WERI-Rb-1 (cell line): ENCODE data around the gene FAM83C.

Experiments used
- DNase-seq: peaks from one replicate; pipeline ENCODE4 v3.0.0-alpha.2; 2020
- H3K27ac ChIP-seq: fragments of 250-450 bp; sonication (Bioruptor Pico); 2 replicates; pipeline ENCODE4 v1.5.1; 2020; ENCODE audit warnings: mild to moderate bottlenecking, moderate library complexity
- H3K27me3 ChIP-seq: fragments of 250-450 bp; sonication (Bioruptor Pico); 2 replicates; pipeline ENCODE4 v1.5.1; 2021; ENCODE audit warnings: mild to moderate bottlenecking, low read depth, moderate library complexity; ENCODE audit not compliant: insufficient read depth, severe bottlenecking
- H3K36me3 ChIP-seq: fragments of 250-450 bp; sonication (Bioruptor Pico); 2 replicates; pipeline ENCODE4 v1.5.1; 2020; ENCODE audit warnings: mild to moderate bottlenecking, moderate library complexity
- H3K4me3 ChIP-seq: 2 replicates; pipeline ENCODE4 v1.5.1; 2011; ENCODE audit warnings: low read depth, mild to moderate bottlenecking, control low read depth, low read length
- H3K9me3 ChIP-seq: fragments of 250-450 bp; sonication (Bioruptor Pico); 2 replicates; pipeline ENCODE4 v1.5.1; 2021; ENCODE audit warnings: mild to moderate bottlenecking, moderate library complexity; ENCODE audit not compliant: severe bottlenecking
- TF ChIP-seq, protein P1 (sequence below): IDR thresholded peaks from 2 replicates; pipeline ENCODE4 v1.5.1; 2011; ENCODE audit warnings: low read depth, mild to moderate bottlenecking, control low read depth, inconsistent platforms, low read length

Gene FAM83C

GRCh38 chr20:35328095-35328685 lies 36.0 kb upstream of the FAM83C start:
- TF ChIP-seq, protein P1, sequence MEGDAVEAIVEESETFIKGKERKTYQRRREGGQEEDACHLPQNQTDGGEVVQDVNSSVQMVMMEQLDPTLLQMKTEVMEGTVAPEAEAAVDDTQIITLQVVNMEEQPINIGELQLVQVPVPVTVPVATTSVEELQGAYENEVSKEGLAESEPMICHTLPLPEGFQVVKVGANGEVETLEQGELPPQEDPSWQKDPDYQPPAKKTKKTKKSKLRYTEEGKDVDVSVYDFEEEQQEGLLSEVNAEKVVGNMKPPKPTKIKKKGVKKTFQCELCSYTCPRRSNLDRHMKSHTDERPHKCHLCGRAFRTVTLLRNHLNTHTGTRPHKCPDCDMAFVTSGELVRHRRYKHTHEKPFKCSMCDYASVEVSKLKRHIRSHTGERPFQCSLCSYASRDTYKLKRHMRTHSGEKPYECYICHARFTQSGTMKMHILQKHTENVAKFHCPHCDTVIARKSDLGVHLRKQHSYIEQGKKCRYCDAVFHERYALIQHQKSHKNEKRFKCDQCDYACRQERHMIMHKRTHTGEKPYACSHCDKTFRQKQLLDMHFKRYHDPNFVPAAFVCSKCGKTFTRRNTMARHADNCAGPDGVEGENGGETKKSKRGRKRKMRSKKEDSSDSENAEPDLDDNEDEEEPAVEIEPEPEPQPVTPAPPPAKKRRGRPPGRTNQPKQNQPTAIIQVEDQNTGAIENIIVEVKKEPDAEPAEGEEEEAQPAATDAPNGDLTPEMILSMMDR: no peak
- Histone ChIP-seq H3K36me3 (peaks cover 4% of the 10 kb centered on the region; the same call in 1 of the 2 replicates), H3K4me3 (no peak overlapping the region), H3K27ac (no peak overlapping the region), H3K9me3 (no peaks in the 10 kb centered on the region), H3K27me3 (no peaks in the 10 kb centered on the region)
- no peak for DNase-seq

GRCh38 chr20:35327074-35327976 lies 35.1 kb upstream of the FAM83C start:
- DNase-seq: no peak

DNA sequence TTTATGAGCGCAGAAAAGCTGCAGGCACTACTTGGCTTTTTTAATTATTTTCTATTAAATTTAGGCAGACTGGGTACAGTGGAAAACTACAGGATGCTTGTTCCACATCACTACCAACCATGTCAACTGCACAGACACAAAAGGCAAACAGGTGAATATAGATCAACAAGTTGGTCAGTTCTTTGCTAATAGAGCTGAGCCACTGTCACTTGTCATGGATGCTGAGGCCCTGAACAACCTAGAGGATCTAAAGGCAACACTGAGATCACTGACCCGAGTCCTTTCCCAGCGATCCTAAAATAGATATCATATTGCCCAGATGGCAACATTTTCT lies 34.5 kb upstream of the FAM83C start:
- no peak overlapping the region for H3K27ac ChIP-seq
- H3K36me3 ChIP-seq: peaks cover 3% of the 10 kb centered on the region; the same call in 1 of the 2 replicates
- no peak for DNase-seq
- H3K4me3 ChIP-seq: no peak overlapping the region
- no peaks in the 10 kb centered on the region for H3K27me3 ChIP-seq
- TF ChIP-seq, protein P1: no peak
- no peaks in the 10 kb centered on the region for H3K9me3 ChIP-seq

More at GRCh38 chr20:35327074-35327976, 35.1 kb upstream of the FAM83C start:
- H3K36me3 ChIP-seq: peaks cover 4% of the 10 kb centered on the region; the same call in 1 of the 2 replicates
- H3K27me3 ChIP-seq: no peaks in the 10 kb centered on the region
- no peak overlapping the region for H3K27ac ChIP-seq
- TF ChIP-seq, protein P1: no peak
- H3K4me3 ChIP-seq: no peak overlapping the region
- no peaks in the 10 kb centered on the region for H3K9me3 ChIP-seq

GRCh38 chr20:35326021-35326739 lies 34.0 kb upstream of the FAM83C start:
- DNase-seq: no peak
- TF ChIP-seq, protein P1: no peak
- Histone ChIP-seq H3K36me3 (no peaks in the 10 kb centered on the region; the same call in 1 of the 2 replicates), H3K9me3 (no peaks in the 10 kb centered on the region), H3K4me3 (no peak overlapping the region), H3K27me3 (no peaks in the 10 kb centered on the region), H3K27ac (no peak overlapping the region)

- Histone ChIP-seq H3K9me3 (no peaks in the 10 kb centered on the region), H3K36me3 (no peaks in the 10 kb centered on the region; the same call in 1 of the 2 replicates), H3K27me3 (no peaks in the 10 kb centered on the region), H3K27ac (no peak overlapping the region), H3K4me3 (no peak overlapping the region)
- no peak for DNase-seq
- TF ChIP-seq, protein P1: no peak
Observed at GRCh38 chr20:35325401-35325800, 33.2 kb upstream of the FAM83C start.
